Gastroesophageal sphincter (tissue), 4 donors: ENCODE data around the gene ZEB2. TPM values are rescaled to one million over a fixed set of nuclear protein-coding genes. Genes with fewer than 3 reads are reported as not detected.

Source experiments
- ATAC-seq: fragments of 150-250 bp; one replicate; pipeline ENCODE4 v1.9.1; 2016; ENCODE audit warnings: mild to moderate bottlenecking, moderate library complexity
- H3K27ac ChIP-seq, 4 donors: fragments of 200-600 bp; sonication (generic) in 3 of 4; 1 replicate in 3 of 4; 2 replicates in 1 of 4; pipeline ENCODE4 v1.5.1; 2016 to 2019
- H3K27me3 ChIP-seq: fragments of 200-600 bp; sonication (generic); one replicate; pipeline ENCODE4 v1.5.1; 2019
- H3K36me3 ChIP-seq, 2 donors: fragments of 200-600 bp; sonication (generic); one replicate each; pipeline ENCODE4 v1.5.1; 2019; ENCODE audit warnings: control low read depth in 1 of 2
- H3K4me1 ChIP-seq, 3 donors: fragments of 200-600 bp; sonication (generic); 1 replicate in 2 of 3; 2 replicates in 1 of 3; pipeline ENCODE4 v1.5.1; 2016 to 2019; ENCODE audit warnings: control low read depth in 2 of 3
- H3K4me3 ChIP-seq, 2 donors: fragments of 200-600 bp; sonication (generic); one replicate each; pipeline ENCODE4 v1.5.1; 2019; ENCODE audit warnings: mild to moderate bottlenecking in 1 of 2, moderate library complexity in 1 of 2
- H3K9me3 ChIP-seq, 3 donors: fragments of 200-600 bp; sonication (generic); one replicate each; pipeline ENCODE4 v1.5.1; 2017 to 2019; ENCODE audit warnings: control low read depth in 2 of 3
- CTCF ChIP-seq, 4 experiments: fragments of 200-600 bp in 2 of 4; fragments of 450-650 bp in 2 of 4; sonication (generic) in 1 of 4; IDR thresholded peaks; one replicate each; pipeline ENCODE4 v1.5.1; 2017 to 2019; ENCODE audit warnings: antibody characterized with exemption in 4 of 4, mild to moderate bottlenecking in 2 of 4, moderate library complexity in 2 of 4
- EP300 ChIP-seq: sonication (generic); formaldehyde crosslinking; IDR thresholded peaks from one replicate; pipeline ENCODE4 v1.6.1; 2017; ENCODE audit warnings: antibody characterized with exemption, mild to moderate bottlenecking
- POLR2A ChIP-seq, 2 donors: fragments of 450-650 bp; IDR thresholded peaks; one replicate each; pipeline ENCODE4 v1.6.1; 2017; ENCODE audit warnings: antibody characterized with exemption in 2 of 2, mild to moderate bottlenecking in 2 of 2, moderate library complexity in 1 of 2
- POLR2AphosphoS5 ChIP-seq: sonication (generic); formaldehyde crosslinking; IDR thresholded peaks from one replicate; pipeline ENCODE4 v1.6.1; 2017; ENCODE audit warnings: antibody characterized with exemption
- WGBS, 2 donors: methylation state at CpG; one replicate each; pipeline ENCODE4 v1.1.5; 2018; ENCODE audit warnings: low coverage in 1 of 2; 5-methylcytosine and 5-hydroxymethylcytosine counted together
- total RNA-seq, 4 donors: library from RNA; depleted of rRNA; stranded (reverse); fragments of >200 nt; gene quantifications; one replicate each; pipeline ENCODE4 v1.1.0, GENCODE V29; 2016

ZEB2 gene
- total RNA-seq, 4 donors from 2014 or later, result 42.3 to 95.7 (median 53.8) TPM

DNA sequence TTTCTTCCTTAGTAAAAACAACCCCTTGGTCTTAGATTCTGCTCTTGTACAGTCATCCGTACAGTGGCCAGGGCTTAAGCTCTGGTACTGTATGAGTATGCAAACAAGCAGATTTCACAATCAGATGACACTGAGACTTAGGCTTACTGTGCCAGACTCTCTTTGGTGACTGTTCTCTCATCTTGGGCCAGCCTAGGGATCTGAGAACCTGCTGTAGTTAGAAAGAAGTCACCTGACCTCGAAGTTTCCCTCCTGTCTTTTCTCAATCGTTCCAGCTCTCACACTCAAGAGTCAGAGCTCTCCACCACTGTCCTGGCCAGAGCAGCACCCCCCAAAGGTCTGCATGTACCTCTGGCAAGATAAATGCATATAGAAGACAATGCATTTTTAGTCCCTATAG, 63.2 kb downstream of the ZEB2 start:
- peak; percentile 89 for ATAC-seq
- whole genome bisulfite sequencing, 2 donors, result 56 to 67% methylated on average over 2 to 3 of the region's 3 CpGs
- Histone ChIP-seq H3K4me3 (no peak overlapping the region), H3K4me1 (peaks cover 0 to 66% (median 3%) of the 10 kb centered on the region in 3 donors), H3K36me3 (no peaks in the 10 kb centered on the region), H3K27me3 (no peaks in the 10 kb centered on the region), H3K27ac (no peak overlapping the region), H3K9me3 (no peaks in the 10 kb centered on the region)
- TF ChIP-seq CTCF (IDR thresholded peaks at IDR 0.05) (no peak), POLR2A (IDR thresholded peaks at IDR 0.05) (no peak), POLR2AphosphoS5 (peak; percentile 41), EP300 (no peak)

GRCh38 chr2:144455987-144456386, 63.9 kb downstream of the ZEB2 start:
- peaks cover 0 to 66% (median 3%) of the 10 kb centered on the region in 3 donors for H3K4me1 ChIP-seq
- H3K4me3 ChIP-seq, result no peak overlapping the region
- 74 to 86% methylated on average over 3 of the region's 3 CpGs for WGBS, 2 donors
- H3K27ac ChIP-seq, result no peak overlapping the region
- H3K9me3 ChIP-seq, result no peaks in the 10 kb centered on the region
- ATAC-seq, result no peak
- no peaks in the 10 kb centered on the region for H3K36me3 ChIP-seq
- TF ChIP-seq CTCF (IDR thresholded peaks at IDR 0.05) (no peak), POLR2A (IDR thresholded peaks at IDR 0.05) (no peak), POLR2AphosphoS5 (no peak), EP300 (no peak)
- H3K27me3 ChIP-seq, result no peaks in the 10 kb centered on the region

DNA sequence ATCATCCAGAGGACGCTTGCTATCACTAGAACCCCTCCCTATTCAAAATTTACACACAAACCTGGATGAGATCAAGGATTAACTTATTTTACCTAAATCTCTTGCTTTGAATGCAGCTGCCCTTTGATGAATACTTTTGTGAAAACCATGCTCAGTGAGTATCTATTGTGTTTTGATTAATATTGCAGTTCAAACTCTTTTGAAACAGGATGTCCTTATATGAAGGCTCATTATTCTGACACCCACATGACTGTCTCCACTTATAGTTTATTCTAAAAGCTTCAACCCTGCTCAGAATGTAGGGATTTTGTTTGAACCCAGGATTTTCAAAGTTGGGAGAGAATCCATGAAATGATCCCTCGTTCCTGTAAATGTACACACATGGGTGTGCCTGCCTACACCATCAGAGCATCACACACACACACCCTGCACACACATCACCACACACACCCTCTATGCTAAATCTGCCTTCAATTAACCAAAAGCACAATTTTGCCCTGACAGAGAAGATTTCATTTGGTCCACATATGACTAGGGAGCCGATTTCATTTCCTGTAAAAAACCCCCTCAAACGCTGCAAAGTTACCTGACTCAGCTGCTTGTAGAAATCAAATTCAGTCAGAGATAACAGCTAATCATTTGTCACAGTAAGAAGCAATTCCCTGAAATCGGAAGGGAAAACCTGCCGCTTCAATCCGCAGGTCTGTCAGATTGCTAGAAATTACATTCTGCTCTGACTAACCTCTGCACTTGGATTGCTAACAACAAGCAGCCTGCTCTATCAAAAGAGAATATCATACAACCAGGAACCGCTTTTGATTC, 65.2 kb downstream of the ZEB2 start:
- H3K36me3 ChIP-seq, result no peaks in the 10 kb centered on the region
- H3K4me1 ChIP-seq, result peaks cover 0 to 56% (median 3%) of the 10 kb centered on the region in 3 donors
- ATAC-seq, result no peak
- H3K27ac ChIP-seq, result peak overlapping the region in 1 of 4 donors; percentile 32
- no peaks in the 10 kb centered on the region for H3K27me3 ChIP-seq
- TF ChIP-seq EP300 (no peak), POLR2A (IDR thresholded peaks at IDR 0.05) (no peak), POLR2AphosphoS5 (no peak), CTCF (IDR thresholded peaks at IDR 0.05) (no peak)
- no peaks in the 10 kb centered on the region for H3K9me3 ChIP-seq
- no peak overlapping the region for H3K4me3 ChIP-seq
- 55 to 57% methylated on average over 2 to 8 of the region's 8 CpGs for WGBS, 2 donors

GRCh38 chr2:144453486-144454158, 66.3 kb downstream of the ZEB2 start:
- Histone ChIP-seq H3K36me3 (no peaks in the 10 kb centered on the region), H3K27me3 (no peaks in the 10 kb centered on the region), H3K9me3 (no peaks in the 10 kb centered on the region), H3K27ac (peak overlapping the region in 2 of 4 donors; percentile 20 to 54), H3K4me1 (peaks cover 0 to 46% (median 3%) of the 10 kb centered on the region in 3 donors), H3K4me3 (no peak overlapping the region)
- 74 to 84% methylated on average over 5 of the region's 5 CpGs for WGBS, 2 donors
- TF ChIP-seq EP300 (no peak), POLR2AphosphoS5 (no peak)
- ATAC-seq, result no peak

GRCh38 chr2:144452989-144453336, 67.0 kb downstream of the ZEB2 start:
- H3K27ac ChIP-seq, result peak overlapping the region in 3 of 4 donors; percentile 4 to 54 (median 20)
- H3K4me3 ChIP-seq, result peak overlapping the region in 1 of 2 donors; percentile 9
- H3K9me3 ChIP-seq, result no peaks in the 10 kb centered on the region
- peaks cover 0 to 42% (median 3%) of the 10 kb centered on the region in 3 donors for H3K4me1 ChIP-seq
- H3K27me3 ChIP-seq, result no peaks in the 10 kb centered on the region
- no peaks in the 10 kb centered on the region for H3K36me3 ChIP-seq
- no peak for ATAC-seq
- TF ChIP-seq POLR2A (IDR thresholded peaks at IDR 0.05), result no peak
- TF ChIP-seq POLR2AphosphoS5, result no peak
- TF ChIP-seq CTCF (IDR thresholded peaks at IDR 0.05), result no peak
- no peak for TF ChIP-seq EP300
- 45 to 58% methylated on average over 4 of the region's 4 CpGs for WGBS, 2 donors
